8988T (cell line): ENCODE measurements around the gene SORCS2.

Experiments used
- DNase-seq: peaks from one replicate; pipeline ENCODE4 v3.0.0; 2011

The SORCS2 gene

GRCh38 chr4:7631288-7632014, 439.1 kb downstream of the SORCS2 start:
- DNase-seq, result no peak

GRCh38 chr4:7632341-7632740, 440.0 kb downstream of the SORCS2 start:
- DNase-seq, result no peak

DNA sequence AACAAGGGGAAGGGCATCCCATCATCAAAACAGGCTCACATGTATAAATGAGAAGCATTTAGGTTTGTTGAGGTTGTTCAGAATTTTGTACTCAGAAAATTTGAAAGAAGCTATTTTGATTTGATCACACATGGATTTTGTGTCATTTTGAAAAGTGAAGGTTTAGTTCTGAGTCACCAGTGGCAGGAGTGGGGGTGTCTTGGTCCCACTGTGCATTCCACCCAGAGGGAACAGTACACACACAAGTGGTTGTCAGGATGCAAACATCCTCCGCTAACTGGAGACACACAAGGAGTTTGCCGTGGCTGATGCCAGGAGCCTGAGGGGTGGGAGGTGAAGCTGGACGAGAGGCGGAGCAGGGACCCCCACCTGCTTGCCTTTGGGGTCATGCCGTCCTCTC, 440.6 kb downstream of the SORCS2 start:
- no peak for DNase-seq

DNA sequence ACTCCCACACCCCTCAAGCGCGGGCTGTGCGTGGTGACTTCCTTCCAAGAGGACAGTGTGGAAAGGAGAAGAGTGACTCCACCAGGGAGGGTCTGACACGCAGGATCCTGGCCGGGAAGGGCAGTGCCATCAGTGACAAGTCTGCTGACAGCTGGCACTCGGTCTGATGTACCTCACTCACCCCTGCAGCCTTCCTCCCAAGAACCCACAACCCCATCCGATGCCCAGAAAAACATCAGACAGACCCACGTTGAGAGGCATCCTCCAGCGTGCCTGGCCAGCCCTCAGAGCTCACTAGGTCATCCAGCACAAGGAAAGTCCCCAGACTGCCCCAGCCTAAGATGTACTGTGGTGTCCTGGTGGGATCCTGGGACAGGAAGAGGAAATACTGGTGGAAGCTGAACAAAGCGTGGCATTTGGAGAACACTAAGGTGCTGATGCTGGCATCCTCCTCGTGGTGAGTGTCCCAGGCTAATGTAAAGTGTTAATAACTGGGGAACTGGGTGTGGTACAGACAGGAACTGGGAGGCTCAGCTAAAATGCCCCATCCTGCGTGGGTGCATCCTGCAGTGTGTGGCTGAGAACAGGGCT, 442.4 kb downstream of the SORCS2 start:
- no peak for DNase-seq

DNA sequence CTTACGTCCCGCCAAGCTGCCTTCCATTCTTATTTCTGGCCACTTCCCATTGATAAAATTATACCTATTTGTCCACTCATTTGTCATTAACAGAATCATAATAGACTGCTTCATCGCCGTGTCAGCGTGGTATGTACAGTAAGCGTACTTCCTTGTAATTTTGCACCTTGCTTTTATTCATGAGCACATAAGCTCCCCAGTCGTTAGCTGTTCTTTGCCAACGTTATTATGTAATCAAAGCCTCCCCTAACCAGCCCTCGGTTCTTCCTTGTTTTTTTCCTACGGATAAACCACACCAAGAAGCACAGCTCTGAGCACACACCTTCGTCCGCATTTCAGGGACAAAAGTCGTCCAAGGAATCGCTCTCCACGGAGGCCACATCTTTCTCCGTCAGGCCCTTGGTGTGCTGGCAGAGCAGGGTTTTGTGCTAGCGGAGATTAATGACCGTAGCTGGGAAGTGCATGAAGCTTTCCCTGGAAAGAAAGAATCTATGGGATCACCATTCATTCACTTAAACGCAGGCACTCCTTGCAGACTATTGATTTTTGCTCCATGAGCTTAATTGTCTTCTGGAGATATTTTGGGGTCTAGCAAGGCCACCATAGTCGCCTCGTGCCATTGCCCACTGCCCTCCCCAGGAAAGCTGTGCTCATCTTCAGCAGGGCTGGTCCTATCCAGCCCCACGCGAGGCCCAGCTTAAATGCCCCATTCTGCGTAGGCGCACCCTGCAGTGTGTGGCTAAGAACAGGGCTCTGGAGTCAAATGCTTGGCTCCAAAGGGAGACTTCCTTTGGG, 443.3 kb downstream of the SORCS2 start:
- DNase-seq, result no peak

DNA sequence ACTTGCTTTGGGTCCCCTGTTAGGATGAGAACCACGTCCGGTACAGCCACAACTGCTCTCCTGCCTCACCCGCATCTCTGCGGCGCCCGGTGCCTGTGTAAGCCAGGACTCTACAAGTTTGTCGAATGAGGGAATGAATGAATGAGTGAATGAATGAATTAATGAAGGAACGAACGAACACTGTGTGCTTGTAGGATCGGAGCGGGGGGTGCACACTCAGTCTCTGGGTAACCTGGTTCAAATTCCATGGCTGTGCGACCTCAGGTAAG, 443.8 kb downstream of the SORCS2 start:
- DNase-seq, result no peak

DNA sequence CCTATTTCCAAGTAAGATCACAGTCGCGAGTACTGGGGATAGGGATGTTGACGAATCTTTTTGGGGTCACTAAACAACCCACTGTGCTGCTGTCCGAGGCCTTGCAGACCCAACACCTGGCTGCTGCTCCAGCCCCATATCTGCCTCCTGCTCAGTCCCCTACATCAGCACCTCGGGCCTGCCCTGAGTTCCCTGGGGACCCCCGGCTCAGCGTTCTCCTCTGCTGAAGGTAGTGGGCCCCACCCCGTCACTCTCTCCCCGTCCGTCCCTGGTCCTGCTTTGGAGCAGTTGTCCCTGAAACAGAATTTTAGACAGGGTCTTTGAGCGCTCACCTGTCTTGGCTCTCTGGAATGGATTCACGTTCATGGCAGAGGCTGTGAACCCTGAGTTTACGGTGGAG, 444.8 kb downstream of the SORCS2 start:
- DNase-seq, result no peak

- DNase-seq, result no peak
These were observed 445.6 kb downstream of the SORCS2 start for GRCh38 chr4:7637971-7638370.

DNA sequence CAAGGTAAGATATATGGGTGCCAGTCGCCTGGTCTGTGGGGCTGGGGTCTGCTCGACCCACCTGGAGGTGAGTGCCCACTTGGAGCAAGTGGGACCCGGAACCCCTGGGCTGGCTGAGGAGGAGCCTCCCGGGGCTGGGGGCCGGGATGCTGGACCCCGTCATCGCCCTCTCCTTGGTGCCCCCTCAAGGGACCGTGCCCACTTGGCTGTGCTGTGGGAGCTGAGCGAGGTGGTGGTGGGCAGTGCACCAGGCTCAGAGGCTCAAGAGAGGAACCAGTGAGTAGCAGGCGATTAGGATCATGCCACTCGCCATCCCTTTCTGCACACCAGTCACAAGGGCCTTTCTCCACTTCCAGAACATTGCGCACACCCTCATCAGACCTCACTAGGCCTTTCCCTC, 446.2 kb downstream of the SORCS2 start:
- DNase-seq, result no peak

GRCh38 chr4:7638984-7639789, 446.8 kb downstream of the SORCS2 start:
- no peak for DNase-seq

- DNase-seq, result no peak
These were observed 447.8 kb downstream of the SORCS2 start for GRCh38 chr4:7640136-7640535.

GRCh38 chr4:7641712-7642111, 449.4 kb downstream of the SORCS2 start:
- no peak for DNase-seq

DNA sequence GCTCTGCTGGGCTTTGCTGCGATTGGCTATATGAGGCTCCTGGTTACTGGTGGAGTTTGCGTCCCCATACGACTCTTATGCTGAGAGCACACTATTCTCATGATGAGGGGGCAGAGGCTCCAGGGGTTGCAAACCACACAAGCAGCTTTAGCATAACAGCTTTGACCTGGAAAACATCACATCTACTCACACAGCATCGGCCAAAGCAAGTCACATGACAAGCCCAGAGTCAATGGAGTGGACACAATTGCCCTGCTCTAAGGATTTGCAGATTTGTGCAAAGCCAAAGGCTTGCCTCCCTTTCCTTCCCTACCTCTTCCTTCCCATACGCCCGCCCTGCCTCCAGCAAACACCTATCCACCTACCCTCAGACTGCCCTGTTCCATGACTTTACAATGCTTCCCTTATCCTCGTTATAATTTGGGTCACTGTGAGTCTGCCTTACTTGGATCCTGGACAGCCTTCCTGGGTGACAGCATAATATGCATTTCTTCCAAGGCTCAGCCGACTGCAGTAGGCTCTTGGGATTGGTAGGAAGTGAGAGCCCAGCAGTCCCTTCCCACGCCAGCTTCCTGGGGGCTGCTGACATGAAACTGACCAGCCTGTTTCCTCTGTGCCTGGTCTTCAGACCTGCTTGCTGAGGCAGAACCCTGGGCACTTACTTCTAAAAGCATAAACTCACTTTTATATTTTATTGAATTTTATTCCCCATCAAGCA, 450.6 kb downstream of the SORCS2 start:
- DNase-seq, result no peak

GRCh38 chr4:7645158-7645557, 452.8 kb downstream of the SORCS2 start:
- DNase-seq, result no peak

DNA sequence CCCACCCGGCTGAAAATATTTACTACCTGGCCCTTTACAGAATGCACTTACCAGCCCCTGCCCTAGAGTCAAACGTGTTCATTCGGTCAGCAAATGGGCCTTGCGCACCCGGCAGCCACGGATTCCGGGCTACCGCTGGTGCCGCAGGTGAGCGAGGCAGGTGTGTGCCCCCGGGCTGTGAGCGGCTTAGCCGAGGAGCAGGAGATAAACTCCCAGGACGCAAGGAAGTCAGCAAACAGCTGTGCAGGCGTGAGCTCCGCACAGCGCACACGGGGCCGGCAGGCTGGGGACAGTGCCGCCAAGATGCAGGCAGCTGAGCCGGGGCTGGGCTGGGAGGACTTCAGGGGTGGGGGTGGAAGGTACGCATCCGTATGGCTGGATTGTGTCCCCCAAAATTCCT, 453.6 kb downstream of the SORCS2 start:
- no peak for DNase-seq

- no peak for DNase-seq
These were observed 454.2 kb downstream of the SORCS2 start for GRCh38 chr4:7646384-7647061.

GRCh38 chr4:7647186-7647585, 454.8 kb downstream of the SORCS2 start:
- DNase-seq, result no peak

GRCh38 chr4:7647600-7648543, 455.5 kb downstream of the SORCS2 start:
- no peak for DNase-seq

DNA sequence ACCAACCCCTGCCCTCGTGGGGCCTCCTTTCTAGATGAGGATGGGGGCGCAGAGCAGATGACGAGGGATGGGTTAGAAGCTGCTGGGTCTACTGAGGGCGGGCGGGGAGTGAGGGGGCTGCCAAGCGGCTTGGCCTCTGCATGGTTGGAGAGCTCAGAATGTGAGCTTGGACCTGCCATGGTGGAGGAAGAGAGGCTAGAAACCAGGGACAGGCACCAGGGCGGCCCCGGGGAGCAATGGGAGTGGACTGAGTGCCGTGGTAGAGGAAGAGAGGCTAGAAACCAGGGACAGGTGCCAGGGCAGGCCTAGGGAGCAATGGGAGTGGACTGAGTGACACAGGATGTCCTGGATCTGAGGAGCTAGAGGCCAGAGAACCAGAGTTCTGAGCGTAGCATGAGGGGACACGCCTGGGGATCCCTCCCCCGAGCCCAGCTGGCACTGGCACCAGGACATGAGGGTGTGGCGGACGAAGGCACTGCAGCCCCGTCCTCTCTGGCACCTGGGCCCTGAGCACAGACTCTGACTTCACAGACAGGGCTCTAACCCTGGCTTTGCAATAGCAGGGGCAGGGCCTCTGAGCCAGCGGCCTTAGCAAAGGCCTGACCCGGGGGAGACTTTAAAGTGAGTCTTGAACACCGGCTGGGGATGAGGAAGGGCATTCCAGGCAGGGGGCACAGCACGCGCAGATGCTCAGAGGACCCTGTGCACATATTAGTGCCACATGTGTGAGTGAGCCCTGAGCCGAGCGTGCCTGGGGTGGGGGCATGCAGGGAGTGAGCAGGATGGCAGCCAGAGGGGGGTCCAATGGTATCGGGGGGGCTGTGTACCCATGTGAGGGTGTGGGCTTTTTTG, 456.4 kb downstream of the SORCS2 start:
- DNase-seq, result no peak

DNA sequence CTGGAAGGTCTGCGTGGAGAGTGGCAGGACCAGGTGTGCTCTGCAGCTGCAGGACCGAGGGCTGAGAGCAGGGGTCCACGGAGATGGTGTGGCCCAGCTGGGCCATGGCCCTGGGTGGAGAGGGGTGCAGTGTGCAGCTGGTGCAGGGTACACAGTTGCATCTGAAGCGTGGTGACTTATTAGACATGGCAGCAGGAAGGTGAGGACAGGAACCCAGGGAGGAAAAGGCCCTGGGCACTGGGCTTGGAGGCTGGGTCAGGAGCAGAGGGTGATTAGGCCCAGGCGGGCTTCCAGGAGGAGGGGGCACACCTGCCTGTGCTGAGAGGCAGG, 457.0 kb downstream of the SORCS2 start:
- DNase-seq, result no peak
